C4-2B (cell line): ENCODE results near the gene LAMB1.

Experiments
- ZFX ChIP-seq: fragments of 450-650 bp; IDR thresholded peaks from 2 replicates; pipeline ENCODE4 v1.6.1; 2017
- TF ChIP-seq, protein P1 (sequence below): fragments of 450-650 bp; conservative IDR thresholded peaks from 2 replicates; pipeline ENCODE4 v1.5.1; 2017; ENCODE audit warnings: mild to moderate bottlenecking

DNA sequence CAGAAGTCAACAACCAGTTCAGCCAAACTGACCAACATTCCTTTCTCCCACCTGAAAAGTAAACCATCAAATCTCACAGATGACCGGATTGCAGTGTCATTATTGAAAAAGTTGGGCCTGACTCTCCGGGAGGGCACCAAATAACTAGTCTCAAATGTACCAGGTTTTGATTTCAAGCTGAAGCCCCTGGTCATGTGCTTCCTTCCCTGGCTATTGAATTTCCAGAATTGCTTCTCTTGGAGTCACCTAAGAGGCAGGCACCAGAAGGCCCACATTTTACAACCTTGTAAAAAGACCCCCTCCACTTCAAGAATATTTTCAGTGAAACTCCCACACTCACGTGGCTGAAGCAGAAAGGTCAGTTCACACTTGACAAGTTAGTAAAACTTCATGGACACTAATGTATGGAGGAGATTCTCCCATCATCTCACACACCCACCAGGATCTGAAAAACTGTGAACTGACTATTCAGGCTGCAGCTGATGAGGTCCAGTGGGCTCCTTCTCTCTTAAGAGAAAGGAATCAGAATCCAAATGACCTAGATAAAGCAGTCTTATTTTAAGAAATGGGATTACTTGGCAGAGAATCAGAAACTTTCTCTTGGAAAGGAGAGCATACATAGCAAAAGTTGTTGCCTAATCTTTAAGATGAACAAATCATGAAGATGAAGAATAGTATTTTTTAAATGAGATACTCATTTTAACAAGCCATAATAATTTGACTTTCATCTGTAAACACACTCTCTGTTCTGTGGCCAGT is 58.4 kb downstream of the LAMB1 start:
- TF ChIP-seq, protein P1, sequence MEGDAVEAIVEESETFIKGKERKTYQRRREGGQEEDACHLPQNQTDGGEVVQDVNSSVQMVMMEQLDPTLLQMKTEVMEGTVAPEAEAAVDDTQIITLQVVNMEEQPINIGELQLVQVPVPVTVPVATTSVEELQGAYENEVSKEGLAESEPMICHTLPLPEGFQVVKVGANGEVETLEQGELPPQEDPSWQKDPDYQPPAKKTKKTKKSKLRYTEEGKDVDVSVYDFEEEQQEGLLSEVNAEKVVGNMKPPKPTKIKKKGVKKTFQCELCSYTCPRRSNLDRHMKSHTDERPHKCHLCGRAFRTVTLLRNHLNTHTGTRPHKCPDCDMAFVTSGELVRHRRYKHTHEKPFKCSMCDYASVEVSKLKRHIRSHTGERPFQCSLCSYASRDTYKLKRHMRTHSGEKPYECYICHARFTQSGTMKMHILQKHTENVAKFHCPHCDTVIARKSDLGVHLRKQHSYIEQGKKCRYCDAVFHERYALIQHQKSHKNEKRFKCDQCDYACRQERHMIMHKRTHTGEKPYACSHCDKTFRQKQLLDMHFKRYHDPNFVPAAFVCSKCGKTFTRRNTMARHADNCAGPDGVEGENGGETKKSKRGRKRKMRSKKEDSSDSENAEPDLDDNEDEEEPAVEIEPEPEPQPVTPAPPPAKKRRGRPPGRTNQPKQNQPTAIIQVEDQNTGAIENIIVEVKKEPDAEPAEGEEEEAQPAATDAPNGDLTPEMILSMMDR = no peak
- TF ChIP-seq ZFX = no peak
